ENCODE measurements around the gene NEMP1. TPM values are rescaled to one million over a fixed set of nuclear protein-coding genes. Genes with fewer than 3 reads are reported as not detected.

NEMP1 gene
- total RNA-seq, 1 experiment from 2014 or later = 16.4 TPM

GRCh38 chr12:57046947-57047890, 31.4 kb downstream of the NEMP1 start:
- ChIA-PET POLR2A (ENCODE audit: unreplicated experiment) (no interaction called here), CTCF (no interaction called here)
- no peak overlapping the region for H2AFZ ChIP-seq (ENCODE audit: low read length)
- H3K9me3 ChIP-seq (ENCODE audit: low read length) = no peaks in the 10 kb centered on the region
- no peaks in the 10 kb centered on the region for H4K20me1 ChIP-seq (ENCODE audit: low read length)
- H3K79me2 ChIP-seq (ENCODE audit: low read length) = no peaks in the 10 kb centered on the region
- H3K4me2 ChIP-seq (ENCODE audit: low read length) = no peak overlapping the region
- H3K9me2 ChIP-seq (replicated peaks; ENCODE audit: low read length) = no peaks in the 10 kb centered on the region
- no peak overlapping the region for H3K27ac ChIP-seq (ENCODE audit: low read length)
- DNase-seq (no peak), ATAC-seq (no peak)
- H3F3A ChIP-seq (ENCODE audit: low read length, unreplicated experiment) = no peaks in the 10 kb centered on the region
- no peaks in the 10 kb centered on the region for H3K4me1 ChIP-seq (ENCODE audit: insufficient read depth, low read length)
- intact Hi-C loops (cut with micrococcal nuclease) = no loop called here
- peaks cover 21% of the 10 kb centered on the region; the same call in 1 of the 2 replicates for H3K27me3 ChIP-seq (ENCODE audit: low read length)
- H3K36me3 ChIP-seq (ENCODE audit: low read depth, low read length) = no peaks in the 10 kb centered on the region
- no TSS peak for BruUV-seq (replicated peaks)
- H3K4me3 ChIP-seq (ENCODE audit: low read length) = no peak overlapping the region
- no peak for TF ChIP-seq EZH2phosphoT487 (IDR thresholded peaks at IDR 0.05; ENCODE audit: borderline replicate concordance, low read length)
- TF ChIP-seq CTCF (conservative IDR thresholded peaks at IDR 0.05; ENCODE audit: low read depth, low read length) = no peak
- no peak for TF ChIP-seq EZH2 (IDR thresholded peaks at IDR 0.05; ENCODE audit: low read length, unreplicated experiment)
- H3K9ac ChIP-seq (ENCODE audit: low read length) = no peak overlapping the region

GRCh38 chr12:57046086-57046791, 32.4 kb downstream of the NEMP1 start:
- H3K27me3 ChIP-seq (ENCODE audit: low read length) = peaks cover 31% of the 10 kb centered on the region
- POLR2A ChIA-PET (ENCODE audit: unreplicated experiment) = no interaction called here
- CTCF ChIA-PET = no interaction called here

More at GRCh38 chr12:57046086-57046791, 32.4 kb downstream of the NEMP1 start:
- H3K79me2 ChIP-seq (ENCODE audit: low read length) = no peaks in the 10 kb centered on the region
- no peak for DNase-seq
- H3K9me3 ChIP-seq (ENCODE audit: low read length) = no peaks in the 10 kb centered on the region
- no TSS peak for BruUV-seq (replicated peaks)
- no peak overlapping the region for H3K4me3 ChIP-seq (ENCODE audit: low read length)
- no peaks in the 10 kb centered on the region for H3F3A ChIP-seq (ENCODE audit: low read length, unreplicated experiment)
- H3K4me1 ChIP-seq (ENCODE audit: insufficient read depth, low read length) = no peaks in the 10 kb centered on the region
- no peak overlapping the region for H3K27ac ChIP-seq (ENCODE audit: low read length)
- no peaks in the 10 kb centered on the region for H3K36me3 ChIP-seq (ENCODE audit: low read depth, low read length)
- no peaks in the 10 kb centered on the region for H3K9me2 ChIP-seq (replicated peaks; ENCODE audit: low read length)
- H3K4me2 ChIP-seq (ENCODE audit: low read length) = no peak overlapping the region
- H2AFZ ChIP-seq (ENCODE audit: low read length) = no peak overlapping the region
- no peak for ATAC-seq
- H3K9ac ChIP-seq (ENCODE audit: low read length) = no peak overlapping the region
- intact Hi-C loops (cut with micrococcal nuclease) = no loop called here
- no peak for TF ChIP-seq CTCF (conservative IDR thresholded peaks at IDR 0.05; ENCODE audit: low read depth, low read length)
- TF ChIP-seq EZH2phosphoT487 (IDR thresholded peaks at IDR 0.05; ENCODE audit: borderline replicate concordance, low read length) = no peak
- TF ChIP-seq EZH2 (IDR thresholded peaks at IDR 0.05; ENCODE audit: low read length, unreplicated experiment) = no peak
- no peaks in the 10 kb centered on the region for H4K20me1 ChIP-seq (ENCODE audit: low read length)
